Measurements from ENCODE around the gene RTEL1. TPM values are rescaled to one million over a fixed set of nuclear protein-coding genes. Genes with fewer than 3 reads are reported as not detected.
A peak's percentile ranks its signal among the peaks of the same experiment; 100 is the strongest.
"Not testable (repeated sequence)": the region's sequence is repeated elsewhere in the genome, so short reads cannot be mapped to it uniquely, and the experiment has no call there.

RTEL1 gene
- total and polyA plus RNA-seq, 8 donors: 7.6 to 70.4 (median 16.1) TPM

- Histone ChIP-seq H3K27ac (no peak overlapping the region), H3K4me3 (no peak overlapping the region), H3K4me1 (peaks cover 0 to 5% (median 2%) of the 10 kb centered on the region in 4 donors), H3K27me3 (no peaks in the 10 kb centered on the region), H3K9me3 (peaks cover 0 to 21% (median 9%) of the 10 kb centered on the region in 4 donors), H3K36me3 (peaks cover 17 to 93% (median 88%) of the 10 kb centered on the region in 4 donors)
- 94 to 100% (median 98%) methylated on average over 2 of the region's 2 CpGs for WGBS, 5 donors
- intact Hi-C loops (cut with DNase I; ENCODE audit: low total_unique reads): no loop called here
- no peak for DNase-seq
- TF ChIP-seq POLR2AphosphoS5 (IDR thresholded peaks at IDR 0.05) (no peak), POLR2A (IDR thresholded peaks at IDR 0.05) (no peak), EP300 (IDR thresholded peaks at IDR 0.05) (no peak), CTCF (IDR thresholded peaks at IDR 0.05) (no peak)
These were observed 60.9 kb downstream of the RTEL1 start for GRCh38 chr20:63718996-63719395.

- DNase-seq; H3K27me3 ChIP-seq; H3K27ac ChIP-seq; intact Hi-C loops (cut with DNase I; ENCODE audit: low total_unique reads); H3K4me3 ChIP-seq; H3K4me1 ChIP-seq: not testable (repeated sequence)
- H3K9me3 ChIP-seq: peaks cover 6 to 24% (median 9%) of the 10 kb centered on the region in 4 donors
- peaks cover 17 to 83% (median 70%) of the 10 kb centered on the region in 4 donors for H3K36me3 ChIP-seq
- 80 to 94% (median 89%) methylated on average over 2 of the region's 2 CpGs for WGBS, 5 donors
These were observed 65.0 kb downstream of the RTEL1 start for GRCh38 chr20:63722967-63723622.

GRCh38 chr20:63730189-63730733 lies 72.1 kb downstream of the RTEL1 start:
- Histone ChIP-seq H3K36me3 (peaks cover 15 to 61% (median 45%) of the 10 kb centered on the region in 4 donors), H3K27ac (peak overlapping the region in 1 of 5 donors; percentile 52)
- intact Hi-C loops (cut with DNase I; ENCODE audit: low total_unique reads); H3K4me3 ChIP-seq; H3K9me3 ChIP-seq; H3K4me1 ChIP-seq; H3K27me3 ChIP-seq; DNase-seq: not testable (repeated sequence)
- WGBS, 5 donors: 82 to 94% (median 90%) methylated on average over 18 of the region's 18 CpGs

- Histone ChIP-seq H3K4me3 (no peak overlapping the region), H3K27me3 (no peaks in the 10 kb centered on the region), H3K36me3 (peaks cover 22 to 61% (median 48%) of the 10 kb centered on the region in 4 donors), H3K27ac (no peak overlapping the region), H3K4me1 (peaks cover 4 to 15% (median 12%) of the 10 kb centered on the region in 4 donors), H3K9me3 (no peaks in the 10 kb centered on the region)
- intact Hi-C loops (cut with DNase I; ENCODE audit: low total_unique reads): no loop called here
- TF ChIP-seq CTCF (IDR thresholded peaks at IDR 0.05): no peak
- 64 to 89% (median 82%) methylated on average over 4 to 5 of the region's 5 CpGs for WGBS, 5 donors
- no peak for DNase-seq
These were observed 73.3 kb downstream of the RTEL1 start for GRCh38 chr20:63731410-63731809.

GRCh38 chr20:63732118-63733095 lies 74.3 kb downstream of the RTEL1 start:
- H3K27me3 ChIP-seq: peaks cover 0 to 3% (median 0%) of the 10 kb centered on the region in 3 donors
- no peak overlapping the region for H3K27ac ChIP-seq
- TF ChIP-seq CTCF (IDR thresholded peaks at IDR 0.05): no peak
- TF ChIP-seq POLR2A (IDR thresholded peaks at IDR 0.05): no peak
- no peak for TF ChIP-seq EP300 (IDR thresholded peaks at IDR 0.05)
- TF ChIP-seq POLR2AphosphoS5 (IDR thresholded peaks at IDR 0.05): no peak
- H3K4me1 ChIP-seq: peaks cover 12 to 25% (median 22%) of the 10 kb centered on the region in 4 donors
- 86 to 92% (median 88%) methylated on average over 37 to 38 of the region's 38 CpGs for WGBS, 5 donors
- intact Hi-C loops (cut with DNase I; ENCODE audit: low total_unique reads): no loop called here
- H3K36me3 ChIP-seq: peaks cover 22 to 57% (median 48%) of the 10 kb centered on the region in 4 donors
- no peak for DNase-seq
- no peaks in the 10 kb centered on the region for H3K9me3 ChIP-seq
- no peak overlapping the region for H3K4me3 ChIP-seq
